ENCODE measurements around the gene DDOST. TPM values are rescaled to one million over a fixed set of nuclear protein-coding genes. Genes with fewer than 3 reads are reported as not detected.

The DDOST gene
- total and polyA plus RNA-seq, 2 experiments from 2014 or later, result 320 to 405 TPM

DNA sequence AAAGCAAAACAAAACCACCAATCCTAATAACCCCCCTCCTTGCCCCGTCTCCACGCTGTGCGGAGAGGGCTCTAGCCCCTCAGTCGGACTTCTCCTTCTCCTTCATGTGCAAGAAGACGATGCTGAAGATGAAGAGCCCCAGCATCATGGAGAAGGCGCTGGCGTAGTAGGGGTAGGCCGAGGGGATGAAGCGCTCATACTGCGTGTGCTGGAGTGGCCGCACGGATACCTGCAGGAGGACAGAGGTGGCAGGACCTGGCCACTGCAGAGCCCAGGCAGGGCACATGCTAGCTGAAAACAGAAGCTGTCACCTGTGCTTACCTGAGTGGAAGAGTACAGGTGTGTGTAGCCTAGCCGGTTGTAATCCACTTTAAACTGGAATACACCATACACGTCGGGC, 8.9 kb downstream of the DDOST start:
- DNase-seq (ENCODE audit: low spot score), result no peak
- Histone ChIP-seq H3K9me2 (replicated peaks; ENCODE audit: insufficient read depth) (no peaks in the 10 kb centered on the region), H3K9me3 (ENCODE audit: low read depth) (no peaks in the 10 kb centered on the region), H3K4me1 (ENCODE audit: insufficient read depth) (no peaks in the 10 kb centered on the region), H2AFZ (no peak overlapping the region), H3K79me2 (peaks cover 9% of the 10 kb centered on the region), H3K27ac (no peak overlapping the region), H3K4me2 (no peak overlapping the region), H3K36me3 (replicated peaks; ENCODE audit: insufficient read depth, low read depth) (no peaks in the 10 kb centered on the region), H4K20me1 (ENCODE audit: insufficient read depth, poor library complexity, severe bottlenecking) (peaks cover 4% of the 10 kb centered on the region), H3K27me3 (no peaks in the 10 kb centered on the region), H3K4me3 (no peak overlapping the region)
- TF ChIP-seq, protein P1, sequence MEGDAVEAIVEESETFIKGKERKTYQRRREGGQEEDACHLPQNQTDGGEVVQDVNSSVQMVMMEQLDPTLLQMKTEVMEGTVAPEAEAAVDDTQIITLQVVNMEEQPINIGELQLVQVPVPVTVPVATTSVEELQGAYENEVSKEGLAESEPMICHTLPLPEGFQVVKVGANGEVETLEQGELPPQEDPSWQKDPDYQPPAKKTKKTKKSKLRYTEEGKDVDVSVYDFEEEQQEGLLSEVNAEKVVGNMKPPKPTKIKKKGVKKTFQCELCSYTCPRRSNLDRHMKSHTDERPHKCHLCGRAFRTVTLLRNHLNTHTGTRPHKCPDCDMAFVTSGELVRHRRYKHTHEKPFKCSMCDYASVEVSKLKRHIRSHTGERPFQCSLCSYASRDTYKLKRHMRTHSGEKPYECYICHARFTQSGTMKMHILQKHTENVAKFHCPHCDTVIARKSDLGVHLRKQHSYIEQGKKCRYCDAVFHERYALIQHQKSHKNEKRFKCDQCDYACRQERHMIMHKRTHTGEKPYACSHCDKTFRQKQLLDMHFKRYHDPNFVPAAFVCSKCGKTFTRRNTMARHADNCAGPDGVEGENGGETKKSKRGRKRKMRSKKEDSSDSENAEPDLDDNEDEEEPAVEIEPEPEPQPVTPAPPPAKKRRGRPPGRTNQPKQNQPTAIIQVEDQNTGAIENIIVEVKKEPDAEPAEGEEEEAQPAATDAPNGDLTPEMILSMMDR (IDR thresholded peaks at IDR 0.05; ENCODE audit: poor library complexity), result no peak
- no peak for TF ChIP-seq EZH2 (IDR thresholded peaks at IDR 0.05; ENCODE audit: borderline replicate concordance)
- no peak for TF ChIP-seq EZH2phosphoT487 (IDR thresholded peaks at IDR 0.05; ENCODE audit: low read depth, severe bottlenecking, unreplicated experiment)
- 99% methylated on average over 15 of the region's 15 CpGs for WGBS (ENCODE audit: low lambda C conversion rate, missing lambda C conversion rate)

DNA sequence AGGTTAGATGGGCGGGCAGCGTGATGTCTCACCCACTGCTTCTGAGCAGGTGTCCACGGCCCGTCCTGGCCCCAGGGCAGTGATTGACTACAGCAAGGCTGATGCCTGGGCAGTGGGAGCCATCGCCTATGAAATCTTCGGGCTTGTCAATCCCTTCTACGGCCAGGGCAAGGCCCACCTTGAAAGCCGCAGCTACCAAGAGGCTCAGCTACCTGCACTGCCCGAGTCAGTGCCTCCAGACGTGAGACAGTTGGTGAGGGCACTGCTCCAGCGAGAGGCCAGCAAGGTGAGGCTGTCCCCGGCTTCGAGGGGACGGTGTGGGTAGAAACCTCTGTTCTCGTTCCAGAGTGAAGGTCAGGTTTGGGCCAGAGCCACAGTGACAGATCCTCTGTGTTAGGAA, 12.2 kb downstream of the DDOST start:
- H3K4me3 ChIP-seq, result no peak overlapping the region
- no peaks in the 10 kb centered on the region for H3K36me3 ChIP-seq (replicated peaks; ENCODE audit: insufficient read depth, low read depth)
- H3K27me3 ChIP-seq, result no peaks in the 10 kb centered on the region
- H3K9me2 ChIP-seq (replicated peaks; ENCODE audit: insufficient read depth), result no peaks in the 10 kb centered on the region
- TF ChIP-seq EZH2phosphoT487 (IDR thresholded peaks at IDR 0.05; ENCODE audit: low read depth, severe bottlenecking, unreplicated experiment), result no peak
- TF ChIP-seq, protein P1 (IDR thresholded peaks at IDR 0.05; ENCODE audit: poor library complexity), result no peak
- no peak for TF ChIP-seq EZH2 (IDR thresholded peaks at IDR 0.05; ENCODE audit: borderline replicate concordance)
- no peaks in the 10 kb centered on the region for H3K79me2 ChIP-seq
- no peaks in the 10 kb centered on the region for H3K4me1 ChIP-seq (ENCODE audit: insufficient read depth)
- H3K9me3 ChIP-seq (ENCODE audit: low read depth), result no peaks in the 10 kb centered on the region
- H3K27ac ChIP-seq, result no peak overlapping the region
- H3K4me2 ChIP-seq, result no peak overlapping the region
- H4K20me1 ChIP-seq (ENCODE audit: insufficient read depth, poor library complexity, severe bottlenecking), result no peaks in the 10 kb centered on the region
- DNase-seq (ENCODE audit: low spot score), result no peak
- H2AFZ ChIP-seq, result no peak overlapping the region
- 97% methylated on average over 15 of the region's 15 CpGs for WGBS (ENCODE audit: low lambda C conversion rate, missing lambda C conversion rate)

DNA sequence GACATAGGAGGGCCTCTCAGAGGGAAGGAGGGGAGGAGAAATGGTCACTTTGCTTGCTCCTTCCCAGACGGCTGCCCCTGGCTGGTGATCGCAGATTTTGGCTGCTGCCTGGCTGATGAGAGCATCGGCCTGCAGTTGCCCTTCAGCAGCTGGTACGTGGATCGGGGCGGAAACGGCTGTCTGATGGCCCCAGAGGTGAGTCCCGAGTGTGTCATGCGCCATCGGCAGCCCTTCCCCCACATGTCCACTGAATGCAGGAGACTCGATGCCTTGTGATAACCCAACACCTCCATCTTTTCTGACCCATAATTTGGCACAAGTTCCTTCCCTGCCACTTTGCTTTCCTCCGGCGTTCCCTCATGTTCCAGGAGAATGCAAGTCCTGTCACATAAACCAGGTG, 12.7 kb downstream of the DDOST start:
- H3K9me3 ChIP-seq (ENCODE audit: low read depth), result no peaks in the 10 kb centered on the region

More for the DNA sequence above, 12.7 kb downstream of the DDOST start:
- no peak overlapping the region for H3K4me3 ChIP-seq
- H3K79me2 ChIP-seq, result no peaks in the 10 kb centered on the region
- TF ChIP-seq EZH2phosphoT487 (IDR thresholded peaks at IDR 0.05; ENCODE audit: low read depth, severe bottlenecking, unreplicated experiment) (no peak), EZH2 (IDR thresholded peaks at IDR 0.05; ENCODE audit: borderline replicate concordance) (no peak)
- TF ChIP-seq, protein P1 (IDR thresholded peaks at IDR 0.05; ENCODE audit: poor library complexity), result no peak
- no peak overlapping the region for H3K4me2 ChIP-seq
- H3K4me1 ChIP-seq (ENCODE audit: insufficient read depth), result no peaks in the 10 kb centered on the region
- H2AFZ ChIP-seq, result no peak overlapping the region
- no peak overlapping the region for H3K27ac ChIP-seq
- no peaks in the 10 kb centered on the region for H3K27me3 ChIP-seq
- no peaks in the 10 kb centered on the region for H3K36me3 ChIP-seq (replicated peaks; ENCODE audit: insufficient read depth, low read depth)
- no peaks in the 10 kb centered on the region for H3K9me2 ChIP-seq (replicated peaks; ENCODE audit: insufficient read depth)
- H4K20me1 ChIP-seq (ENCODE audit: insufficient read depth, poor library complexity, severe bottlenecking), result no peaks in the 10 kb centered on the region
- 96% methylated on average over 12 of the region's 13 CpGs for WGBS (ENCODE audit: low lambda C conversion rate, missing lambda C conversion rate)
- no peak for DNase-seq (ENCODE audit: low spot score)
